IMR-90 (cell line): ENCODE data around the gene FAM180A.

Experiments used
- BHLHE40 ChIP-seq: fragments of 150-350 bp; IDR thresholded peaks from 2 replicates; pipeline ENCODE4 v1.6.1; 2016; ENCODE audit warnings: mild to moderate bottlenecking, low read depth, low read length
- CTCF ChIP-seq: conservative IDR thresholded peaks from 2 replicates; pipeline ENCODE4 v1.5.1; 2012; ENCODE audit warnings: mild to moderate bottlenecking, low read depth, low read length, improper control_type of control experiment
- MXI1 ChIP-seq: IDR thresholded peaks from 2 replicates; pipeline ENCODE4 v1.6.1; 2012; ENCODE audit warnings: low read depth, mild to moderate bottlenecking, low read length, moderate library complexity, borderline replicate concordance
- POLR2A ChIP-seq: IDR thresholded peaks from 2 replicates; pipeline ENCODE4 v1.6.1; 2012; ENCODE audit warnings: mild to moderate bottlenecking, low read depth, low read length
- RCOR1 ChIP-seq: IDR thresholded peaks from 2 replicates; pipeline ENCODE4 v1.6.1; 2012; ENCODE audit warnings: mild to moderate bottlenecking, low read length, improper control_type of control experiment; ENCODE audit not compliant: insufficient replicate concordance

- TF ChIP-seq CTCF (no peak), BHLHE40 (no peak), POLR2A (no peak), RCOR1 (no peak), MXI1 (no peak)
Observed at GRCh38 chr7:135707570-135707966, 41.0 kb downstream of the FAM180A start.
